HG02840 (cell line): ENCODE results near the gene CACNA1C.

Source experiments
- ATAC-seq: cut with Tn5 transposase; IDR thresholded peaks from one replicate; pipeline ENCODE4 v1.9.1; 2021; ENCODE audit warnings: mild to moderate bottlenecking, moderate library complexity, moderate number of reproducible peaks; ENCODE audit not compliant: unreplicated experiment, low FRiP score

Gene CACNA1C

DNA sequence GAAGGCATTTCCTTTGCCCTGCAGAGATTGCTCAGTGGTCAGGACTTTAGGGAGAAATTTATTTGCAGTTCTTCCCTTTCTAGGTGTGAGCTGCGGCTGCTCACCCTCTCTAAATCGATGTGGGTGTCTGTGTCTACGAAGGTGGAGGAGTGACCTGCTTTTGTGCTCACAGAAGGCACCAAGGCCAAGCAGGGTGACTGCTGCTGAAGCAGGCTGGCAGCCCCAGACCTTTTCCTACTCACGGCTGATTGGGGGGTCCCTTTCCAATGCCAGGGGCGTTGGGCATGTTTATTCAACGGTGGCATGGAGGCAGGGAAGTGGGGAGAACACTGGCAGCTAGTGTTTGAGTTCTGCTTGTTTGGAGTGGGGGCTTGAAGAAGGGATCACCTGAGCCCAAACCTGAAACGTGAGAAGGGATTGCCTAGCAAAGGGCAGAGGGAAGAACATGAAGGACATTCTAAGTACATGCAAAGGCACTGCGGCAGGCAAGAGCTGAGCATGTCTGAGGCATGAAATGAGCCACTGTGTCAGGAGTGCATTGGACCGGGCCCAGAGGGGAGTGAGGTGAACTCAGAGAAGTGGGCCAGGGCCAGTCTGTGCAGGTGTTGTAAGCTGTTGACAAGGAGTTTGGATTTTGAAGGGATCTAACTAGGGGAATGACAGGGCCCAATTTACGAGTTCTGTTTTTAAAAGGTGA is 56.3 kb downstream of the CACNA1C start:
- ATAC-seq: no peak

DNA sequence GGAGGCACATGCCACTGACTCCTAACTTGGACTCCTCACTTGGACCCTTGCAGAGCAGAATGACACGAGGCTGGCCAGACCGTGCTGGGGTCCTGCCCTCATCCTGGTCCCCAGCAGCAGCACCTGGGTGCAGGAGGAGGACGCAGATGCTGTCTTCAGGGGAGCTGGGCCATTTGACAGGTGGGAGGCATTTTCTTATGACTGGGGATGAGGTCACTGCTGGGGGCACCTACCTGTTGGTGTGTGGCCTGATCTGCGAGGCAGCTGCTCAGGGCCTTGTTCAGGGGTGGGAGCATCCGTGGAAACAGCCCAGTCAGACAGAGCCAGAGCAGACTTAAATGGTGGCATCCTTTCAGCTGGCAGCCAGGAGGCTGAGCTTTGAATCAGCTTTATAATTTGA is 57.3 kb downstream of the CACNA1C start:
- ATAC-seq: no peak

DNA sequence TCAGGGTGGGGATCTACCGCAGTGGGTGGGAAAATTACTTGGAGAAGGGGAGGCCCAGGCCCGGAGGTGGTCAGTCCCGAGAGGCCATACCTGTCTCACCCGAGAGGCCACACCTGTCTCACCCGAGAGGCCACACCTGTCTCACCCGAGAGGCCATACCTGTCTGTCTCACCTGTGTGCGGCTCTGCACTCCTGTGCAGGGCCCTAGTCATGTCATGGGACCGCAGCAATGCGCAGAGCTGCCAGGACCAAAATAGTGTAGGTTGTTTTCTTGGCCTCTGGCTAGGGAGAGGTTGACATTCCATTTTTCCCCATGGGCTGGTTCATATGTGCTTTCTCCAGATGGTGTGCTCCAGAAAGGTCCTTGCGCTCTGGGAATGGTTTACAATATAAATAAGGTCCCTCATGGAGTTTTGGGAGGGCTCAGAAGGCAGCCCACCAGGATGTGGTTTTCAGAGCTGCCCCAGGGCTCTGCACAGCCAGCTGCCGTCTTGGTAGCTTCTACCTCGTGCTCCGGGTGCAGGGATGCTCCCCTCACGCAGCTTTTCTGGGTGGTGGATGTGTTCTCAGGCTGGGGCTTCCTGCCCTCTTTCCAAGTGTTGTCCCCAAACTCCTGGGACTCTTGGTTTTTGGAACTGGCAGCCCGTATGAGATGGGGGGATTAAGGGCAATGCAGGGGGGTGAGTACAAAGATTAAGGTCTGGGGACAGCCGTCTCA is 58.2 kb downstream of the CACNA1C start:
- no peak for ATAC-seq

DNA sequence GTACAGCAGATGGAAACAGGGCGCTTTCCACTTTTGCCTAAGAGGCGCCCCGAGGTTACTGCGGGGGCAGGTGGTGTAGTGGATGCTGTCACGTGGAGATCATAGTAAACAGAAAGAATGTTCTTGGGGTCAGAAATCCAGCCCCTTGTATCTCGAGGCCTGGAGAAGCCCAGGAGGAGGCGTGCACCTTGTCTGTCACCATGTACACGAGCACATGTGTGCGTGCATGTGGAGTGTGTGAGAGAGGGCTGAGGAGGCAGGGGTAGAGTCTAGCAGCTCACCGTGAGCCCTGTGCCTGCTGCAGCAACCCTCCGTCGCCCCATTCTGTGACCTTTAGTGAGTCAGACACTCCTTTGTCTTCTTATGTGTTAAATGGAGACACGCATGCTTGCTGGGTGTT is 59.0 kb downstream of the CACNA1C start:
- no peak for ATAC-seq

DNA sequence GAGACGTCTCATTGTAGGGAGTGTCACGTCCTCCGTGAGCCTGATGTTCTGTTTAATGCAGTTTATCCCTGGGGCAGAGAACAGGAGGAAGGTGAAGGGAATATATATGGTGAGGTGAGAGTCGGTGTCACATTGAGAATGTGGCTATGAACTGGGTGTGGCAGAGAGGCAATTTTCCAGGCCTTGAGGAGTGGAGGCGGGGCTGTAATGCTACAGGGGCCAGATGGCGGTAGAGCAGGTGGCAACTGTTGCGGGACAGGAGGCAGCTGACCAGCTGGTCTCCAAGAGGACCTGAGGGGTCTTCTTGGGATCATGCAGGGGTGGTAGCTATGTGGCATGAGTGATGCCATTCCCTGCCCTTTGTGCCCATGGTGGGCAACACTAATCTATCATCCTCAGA is 59.6 kb downstream of the CACNA1C start:
- ATAC-seq: no peak

DNA sequence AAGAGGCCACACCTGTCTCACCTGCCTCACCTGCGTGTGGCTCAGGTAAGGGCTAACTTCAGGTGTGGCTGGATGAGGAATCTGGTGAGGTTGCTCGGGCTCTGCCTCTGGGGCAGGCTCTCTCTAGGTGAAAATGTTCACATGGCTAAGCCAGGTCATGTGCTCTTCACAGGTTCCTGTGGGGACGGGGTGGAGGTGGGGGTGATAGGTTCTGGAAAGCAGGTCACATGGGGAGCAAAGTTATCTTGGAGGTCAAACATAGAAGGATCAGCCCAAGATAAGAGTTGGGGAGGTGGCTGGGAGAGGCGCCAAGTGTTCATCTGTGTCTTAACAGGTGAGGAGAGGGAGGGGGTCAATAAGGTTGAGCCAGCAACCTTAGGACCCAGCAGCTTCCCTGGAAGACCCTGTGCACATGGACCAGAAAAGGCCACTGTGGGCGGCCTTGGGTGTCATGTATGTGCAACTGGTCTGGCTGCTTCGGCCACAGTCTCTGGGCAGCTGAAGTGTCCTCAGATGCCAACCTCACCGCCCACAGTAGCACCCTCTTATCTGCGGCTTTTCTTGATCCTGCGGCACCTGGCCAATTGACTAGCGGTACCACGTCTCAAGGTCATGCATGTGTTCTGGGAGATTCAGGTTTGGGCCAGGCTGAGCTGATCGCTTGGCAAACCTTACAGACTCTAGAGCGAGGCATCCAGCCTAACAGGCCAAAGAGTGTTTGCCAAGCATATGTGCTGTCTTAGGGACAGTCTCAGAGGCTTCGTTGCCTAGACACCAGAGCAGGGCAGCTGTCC is 60.5 kb downstream of the CACNA1C start:
- ATAC-seq: no peak

DNA sequence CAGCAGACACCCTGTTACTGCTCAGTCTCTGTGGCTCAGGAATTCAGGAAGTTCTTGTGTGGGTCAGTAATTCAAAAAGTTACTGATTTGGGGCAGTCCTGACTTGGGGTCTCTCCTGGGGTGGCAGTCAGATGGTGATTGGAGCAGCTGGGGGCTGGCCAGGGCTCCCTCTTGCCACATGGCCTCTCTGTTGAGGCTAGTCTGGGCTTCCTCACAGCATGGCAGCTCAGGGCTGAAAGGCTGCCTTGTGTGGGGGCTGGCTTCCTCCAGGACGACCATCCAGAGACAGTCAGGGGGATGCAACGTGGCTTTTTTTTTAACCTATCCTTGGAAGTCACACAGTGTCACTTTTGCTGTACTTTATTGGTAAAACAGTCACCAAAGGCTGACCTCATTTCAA is 61.3 kb downstream of the CACNA1C start:
- ATAC-seq: no peak

DNA sequence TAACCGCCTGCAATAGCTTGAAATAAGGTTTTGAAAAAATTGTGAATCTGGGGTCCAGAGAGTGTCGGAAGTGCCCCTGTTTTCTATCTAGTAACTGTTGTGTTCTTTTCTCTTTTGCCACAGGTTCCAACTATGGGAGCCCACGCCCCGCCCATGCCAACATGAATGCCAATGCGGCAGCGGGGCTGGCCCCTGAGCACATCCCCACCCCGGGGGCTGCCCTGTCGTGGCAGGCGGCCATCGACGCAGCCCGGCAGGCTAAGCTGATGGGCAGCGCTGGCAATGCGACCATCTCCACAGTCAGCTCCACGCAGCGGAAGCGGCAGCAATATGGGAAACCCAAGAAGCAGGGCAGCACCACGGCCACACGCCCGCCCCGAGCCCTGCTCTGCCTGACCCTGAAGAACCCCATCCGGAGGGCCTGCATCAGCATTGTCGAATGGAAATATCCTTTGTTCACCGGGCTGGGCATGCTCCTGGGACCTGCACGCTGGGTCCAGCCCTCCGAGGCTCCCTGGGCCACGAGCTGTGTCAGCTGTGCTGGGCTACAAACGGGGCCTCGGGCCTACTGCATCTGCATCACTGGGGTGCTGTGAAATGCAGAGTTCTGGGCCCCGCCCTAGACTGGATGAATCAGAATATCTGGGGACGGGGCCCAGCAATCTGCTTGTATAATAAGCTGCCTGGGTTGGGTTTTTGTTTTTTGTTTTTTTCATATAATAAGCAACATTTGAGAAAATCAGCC is 62.5 kb downstream of the CACNA1C start:
- no peak for ATAC-seq

DNA sequence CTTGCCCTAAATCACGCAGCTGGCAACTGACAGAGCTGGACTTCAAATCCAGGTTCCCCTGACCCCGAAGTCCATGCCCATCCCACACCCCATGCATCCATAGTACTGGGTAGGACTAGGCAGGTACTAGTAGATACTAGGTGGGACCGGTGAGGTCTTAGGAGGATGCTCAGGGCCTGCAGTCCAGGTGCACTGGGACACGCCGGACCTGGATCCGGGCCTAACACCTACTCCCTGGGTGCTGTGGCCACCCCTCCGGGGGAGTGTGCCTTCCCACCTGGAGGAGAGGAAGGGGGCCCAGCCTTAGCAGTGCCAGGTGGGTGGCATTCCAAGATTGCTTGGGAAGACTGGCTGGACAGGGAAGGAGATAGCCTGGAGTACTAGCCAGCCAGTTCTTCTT is 64.8 kb downstream of the CACNA1C start:
- no peak for ATAC-seq

DNA sequence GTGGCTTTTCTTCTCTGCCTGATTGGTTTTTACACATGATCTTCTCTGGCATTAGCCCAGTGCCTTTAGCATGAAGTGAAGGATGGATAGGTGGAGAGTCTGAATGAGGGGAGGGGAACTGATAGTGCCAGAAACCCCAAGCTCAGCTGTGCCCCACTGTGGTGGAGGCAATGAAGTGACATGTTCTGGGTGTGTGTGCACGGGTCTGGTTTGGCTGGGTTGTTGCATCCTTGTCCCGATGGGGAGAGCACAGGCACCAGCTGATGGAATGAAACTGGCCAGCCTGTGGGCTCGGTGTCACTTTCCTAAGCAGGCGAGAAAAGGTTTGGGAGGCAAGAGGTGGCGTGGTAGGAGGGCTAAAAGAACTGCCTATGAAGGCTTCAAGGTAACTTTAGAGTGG is 65.3 kb downstream of the CACNA1C start:
- ATAC-seq: no peak

DNA sequence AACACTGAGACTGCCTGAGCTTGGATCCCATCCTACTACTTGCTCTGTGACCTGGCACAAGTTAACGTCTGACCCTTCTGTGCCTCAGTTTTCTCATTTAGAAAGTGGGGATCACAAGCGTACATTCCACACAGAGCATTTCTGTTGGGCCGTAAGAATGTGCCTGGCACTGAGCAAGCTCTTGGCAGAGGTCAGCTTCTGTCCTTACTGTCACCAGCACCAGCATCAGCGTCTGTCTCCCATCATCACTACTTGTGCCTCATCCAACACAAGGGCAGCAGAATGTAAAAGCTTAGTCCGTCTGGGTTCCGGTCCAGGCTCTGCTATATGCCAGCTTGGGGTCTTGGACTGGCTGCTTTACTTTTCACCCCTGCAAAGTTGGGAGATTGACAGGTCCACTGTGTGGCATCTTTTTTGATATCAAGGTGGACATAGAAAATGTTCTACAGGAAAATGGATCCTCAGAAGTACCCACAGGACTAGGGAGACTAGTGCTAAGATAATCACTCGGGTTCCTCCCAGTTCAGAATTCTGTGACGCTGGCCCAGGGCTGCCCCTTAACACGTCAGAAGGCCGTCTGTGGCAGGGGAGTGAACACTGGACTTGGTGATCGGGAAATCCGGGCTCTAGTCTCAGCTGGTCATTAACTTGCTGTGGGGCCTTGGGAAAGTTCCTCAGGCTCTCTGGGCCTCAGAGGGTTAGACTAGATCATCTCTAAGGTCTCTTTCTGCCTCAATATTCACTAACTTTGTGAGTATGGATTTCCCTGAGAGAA is 65.9 kb downstream of the CACNA1C start:
- ATAC-seq: no peak

DNA sequence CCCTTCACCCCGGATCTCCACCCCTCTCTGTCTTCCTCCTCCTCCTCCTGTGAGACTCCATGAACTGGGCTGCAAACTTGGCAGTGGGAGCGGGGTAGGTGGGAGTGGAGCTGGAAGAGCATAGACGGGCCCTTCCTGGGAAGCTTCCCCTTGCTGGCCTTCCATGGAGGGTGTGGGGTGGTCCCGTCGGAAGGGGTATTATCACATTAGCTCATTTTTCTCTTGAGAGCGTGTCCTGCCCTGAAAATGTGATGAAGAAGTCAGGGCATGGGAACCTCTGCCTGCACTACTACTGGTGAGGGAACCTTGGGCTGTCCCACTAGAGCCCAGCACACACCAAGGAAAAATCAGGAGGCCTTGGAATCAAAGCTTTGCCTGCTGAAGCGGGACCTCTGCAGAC is 66.5 kb downstream of the CACNA1C start:
- no peak for ATAC-seq

DNA sequence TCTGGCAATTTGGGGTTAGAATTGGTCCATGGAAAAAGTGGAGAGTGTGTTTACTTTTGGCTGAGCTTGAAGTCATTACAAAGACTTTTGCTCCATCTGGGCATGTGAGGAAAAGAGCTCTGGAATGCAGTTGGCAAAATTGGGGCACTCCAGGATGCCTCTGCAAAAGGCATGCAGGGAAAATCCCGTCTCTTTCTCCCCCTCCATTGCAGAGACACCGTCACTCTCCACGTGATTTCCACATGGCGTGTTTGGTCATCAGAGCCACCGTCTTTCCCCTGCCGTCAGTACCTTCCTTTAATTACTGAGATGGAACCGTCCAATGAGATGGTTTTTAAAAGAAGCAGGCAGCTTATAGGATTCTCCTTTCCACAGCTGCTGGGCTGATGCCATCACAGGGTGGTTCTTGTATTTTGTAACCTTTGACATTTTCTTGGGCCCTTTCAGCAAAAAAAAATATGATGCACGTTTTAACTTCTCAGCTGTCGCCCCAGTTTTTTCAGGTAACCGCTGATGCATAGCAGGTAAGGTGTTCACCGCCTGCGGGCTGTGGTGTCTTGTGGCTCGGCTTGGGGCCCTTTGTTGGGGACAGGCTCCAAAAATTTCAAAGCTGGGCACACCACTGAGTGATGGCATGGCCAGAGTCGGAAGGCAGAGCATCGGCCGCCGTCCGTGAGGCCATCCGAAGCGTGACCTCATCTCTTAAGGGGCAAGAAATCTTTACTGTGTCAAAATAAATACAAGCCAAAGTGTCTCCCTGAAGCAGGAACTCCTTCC is 68.4 kb downstream of the CACNA1C start:
- no peak for ATAC-seq

DNA sequence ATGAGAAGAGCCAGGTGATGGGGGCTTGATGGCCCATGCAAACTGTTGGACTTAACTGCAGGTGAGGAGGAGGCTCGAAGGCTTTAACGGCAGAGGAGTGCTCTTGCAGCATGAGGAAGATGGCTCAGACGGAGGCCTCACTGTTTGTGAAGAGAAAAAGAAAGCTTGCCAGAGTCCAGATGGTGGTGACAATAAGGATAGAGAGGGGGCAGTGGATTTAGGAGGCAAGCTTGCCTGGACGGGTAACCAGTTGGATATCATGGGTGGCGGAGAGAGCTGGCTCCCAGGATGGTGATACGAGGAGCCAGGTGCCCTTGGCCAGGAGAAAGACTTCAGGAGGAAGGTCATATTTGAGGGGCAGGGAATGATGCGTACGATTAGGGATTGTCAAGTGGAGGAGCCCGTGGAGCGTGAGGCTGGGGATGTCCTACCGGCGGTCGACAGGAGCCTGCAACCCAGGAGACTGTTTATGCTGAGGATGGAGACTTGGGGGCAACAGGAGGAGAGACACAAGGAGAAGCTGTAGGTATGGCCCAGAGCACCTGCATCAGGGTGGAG is 71.8 kb downstream of the CACNA1C start:
- no peak for ATAC-seq

DNA sequence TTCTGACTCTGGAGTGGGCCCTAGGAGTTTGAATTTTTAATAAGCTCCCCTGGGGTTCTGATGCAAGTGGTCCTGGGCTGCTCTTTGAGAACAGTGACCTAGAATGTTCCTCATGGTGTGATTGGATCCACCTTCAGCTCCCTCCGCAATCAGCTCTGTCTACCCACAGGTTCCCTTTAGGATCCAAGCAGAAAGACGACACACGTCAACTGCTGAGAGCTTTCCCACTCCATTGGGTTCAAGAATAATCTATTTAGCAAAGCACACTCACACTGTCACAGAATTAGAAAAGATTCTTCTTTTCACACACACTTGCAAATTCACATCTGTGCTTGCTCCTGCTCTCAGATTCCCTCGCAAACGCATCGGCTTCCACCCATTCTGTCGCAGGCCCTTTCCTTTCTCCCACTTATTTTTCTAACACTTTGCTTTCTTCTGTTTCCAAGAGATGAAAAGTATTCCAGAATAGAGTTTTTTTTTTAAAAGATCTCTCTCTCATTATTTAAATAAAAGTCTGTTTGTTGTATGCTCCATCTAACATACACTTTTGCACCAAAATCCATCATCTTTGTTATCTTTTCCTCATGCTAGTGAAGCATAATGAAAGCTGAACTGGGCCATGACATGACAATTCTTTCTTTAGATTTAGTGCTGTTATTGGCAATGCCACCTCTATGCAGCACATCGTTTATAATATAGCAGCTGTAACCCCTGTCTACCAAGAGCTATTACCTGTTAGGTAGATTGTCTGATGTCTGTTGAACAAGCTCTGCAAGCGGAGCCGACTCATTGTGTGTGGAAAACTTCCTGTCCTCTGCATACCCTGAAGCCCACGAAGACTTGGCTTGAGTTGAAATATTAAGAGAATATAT is 73.1 kb downstream of the CACNA1C start:
- no peak for ATAC-seq

DNA sequence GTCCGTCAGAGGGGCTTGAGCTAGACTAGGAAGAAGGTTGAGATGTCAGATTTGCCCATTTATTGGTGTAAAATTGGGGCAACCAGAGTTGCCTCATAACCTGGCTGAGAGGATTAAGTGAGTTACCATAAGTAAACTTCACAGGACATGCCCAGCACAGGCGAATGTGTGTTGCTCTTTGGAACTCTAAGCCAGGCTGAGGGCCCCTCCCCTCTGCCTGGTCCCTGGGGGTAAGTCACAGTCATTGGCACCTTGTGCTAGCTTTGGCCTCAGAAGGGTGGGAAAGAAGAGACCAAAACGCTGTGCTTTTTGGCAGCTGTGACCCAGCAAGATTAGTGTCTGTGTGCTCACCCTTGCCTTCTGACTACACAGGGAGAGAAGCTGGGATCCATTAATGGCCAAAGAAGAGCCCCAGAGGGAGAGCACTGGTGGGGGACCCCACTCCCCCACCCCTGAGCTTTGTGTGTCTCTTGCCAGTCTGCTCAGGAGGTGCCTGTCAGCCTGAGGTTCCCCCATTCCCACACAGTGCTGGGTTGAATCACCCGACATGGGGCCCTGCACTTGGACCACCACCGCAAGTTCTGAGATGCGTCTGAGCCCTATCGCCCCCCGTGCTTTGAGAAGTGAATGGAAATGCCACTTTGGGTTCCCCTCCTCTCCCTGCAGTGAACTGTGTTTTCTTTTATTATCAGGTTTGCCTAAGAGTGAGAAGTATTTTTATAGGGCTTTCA is 74.1 kb downstream of the CACNA1C start:
- no peak for ATAC-seq

DNA sequence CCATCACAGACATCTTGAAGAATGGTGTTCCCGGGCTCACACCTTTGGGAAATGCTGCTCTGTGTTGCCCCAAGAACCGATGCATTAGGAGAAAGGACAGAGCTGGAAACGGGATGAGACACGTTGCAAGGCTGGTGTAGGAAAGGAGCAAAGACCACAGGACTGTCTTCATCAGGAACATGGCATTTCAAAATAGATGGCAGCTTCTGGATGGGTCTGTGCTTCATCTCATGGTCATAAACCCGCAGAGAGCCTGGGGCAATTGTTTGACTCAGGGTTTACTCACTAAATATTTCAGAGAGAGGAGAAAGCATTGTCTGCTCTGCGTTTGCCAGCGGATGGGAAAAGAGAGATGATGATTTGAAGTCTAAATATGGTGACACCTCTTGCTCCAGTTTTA is 76.3 kb downstream of the CACNA1C start:
- no peak for ATAC-seq
